ENCODE data around the gene RNF157. TPM values are rescaled to one million over a fixed set of nuclear protein-coding genes. Genes with fewer than 3 reads are reported as not detected.

Gene RNF157
- total and polyA plus RNA-seq, 2 of the 13 experiments (the other 11 are each of a cell fraction or from before 2014, with no cell fraction given): 0.44 to 1.5 TPM

DNA sequence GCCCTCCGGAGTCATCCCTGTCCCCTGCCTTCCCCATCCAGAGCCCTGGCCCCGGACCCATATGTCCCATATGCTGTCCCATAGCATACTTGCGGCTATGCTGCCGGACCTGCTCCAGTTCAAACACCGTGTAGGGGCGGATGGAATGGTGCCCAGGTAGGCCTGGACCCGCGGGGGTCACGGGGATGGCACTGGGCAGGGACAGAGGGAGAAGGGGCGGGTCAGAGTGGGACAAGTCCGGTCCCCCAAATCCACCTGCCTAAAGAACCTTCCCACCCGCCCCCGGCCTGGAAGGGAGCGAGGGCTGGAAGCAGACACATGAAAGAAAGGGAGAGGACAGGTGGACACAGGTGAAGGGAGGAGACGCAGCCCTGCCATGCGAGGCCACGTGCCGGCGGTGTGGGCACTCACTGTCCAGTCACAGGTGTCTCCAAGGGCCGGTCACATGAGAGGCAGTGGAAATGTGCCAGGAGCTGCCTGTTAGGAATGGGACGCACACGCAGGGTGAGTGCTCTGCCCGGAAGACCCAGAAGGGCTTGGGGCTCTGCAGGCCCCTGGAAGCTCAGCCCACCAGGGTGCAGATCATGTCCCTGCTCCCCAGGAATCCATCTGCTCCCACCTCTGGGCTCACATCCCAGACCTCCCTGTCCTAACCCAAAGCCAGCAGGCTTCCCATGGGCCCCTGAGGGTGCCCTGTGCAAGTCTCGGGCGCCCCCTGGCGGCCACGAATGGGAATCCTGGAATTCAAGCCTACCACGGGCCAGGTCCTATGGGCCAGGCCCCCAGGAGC lies 38.9 kb upstream of the RNF157 start (continued):
- TF ChIP-seq THAP11 (CRISPR knock-in tag; IDR thresholded peaks at IDR 0.05) (peak; percentile 44; the same call in 1 of the 2 replicates), ZNF430 (CRISPR knock-in tag; IDR thresholded peaks at IDR 0.05) (peak; percentile 32; the same call in 1 of the 2 replicates), SMC3 (IDR thresholded peaks at IDR 0.05; ENCODE audit: low read length) (peak; percentile 86), ATF1 (CRISPR knock-in tag; IDR thresholded peaks at IDR 0.05) (no peak), ZNF614 (CRISPR knock-in tag; IDR thresholded peaks at IDR 0.05; ENCODE audit: borderline replicate concordance) (peak; percentile 34; the same call in 1 of the 2 replicates), ZNF773 (CRISPR knock-in tag; IDR thresholded peaks at IDR 0.05; ENCODE audit: borderline replicate concordance) (no peak), JARID2 (CRISPR knock-in tag; IDR thresholded peaks at IDR 0.05; ENCODE audit: insufficient replicate concordance) (peak; percentile 70), NAIF1 (CRISPR knock-in tag; IDR thresholded peaks at IDR 0.05; ENCODE audit: borderline replicate concordance) (no peak), ZNF724P (CRISPR knock-in tag; IDR thresholded peaks at IDR 0.05; ENCODE audit: borderline replicate concordance) (no peak), BORCS8-MEF2B (CRISPR knock-in tag; IDR thresholded peaks at IDR 0.05) (peak; percentile 60; the same call in 1 of the 2 replicates), KDM6A (CRISPR knock-in tag; IDR thresholded peaks at IDR 0.05; ENCODE audit: low read depth) (no peak), KLF13 (CRISPR knock-in tag; IDR thresholded peaks at IDR 0.05) (no peak), ZFP90 (CRISPR knock-in tag; IDR thresholded peaks at IDR 0.05; ENCODE audit: borderline replicate concordance) (0 out of 2 replicates have a peak, but pooled peaks have one; percentile 30), PHF21A (CRISPR knock-in tag; IDR thresholded peaks at IDR 0.05) (no peak), HMG20B (CRISPR knock-in tag; conservative IDR thresholded peaks at IDR 0.05) (no peak), ZNF143 (CRISPR knock-in tag; IDR thresholded peaks at IDR 0.05) (peak; percentile 68), SNRNP70 (IDR thresholded peaks at IDR 0.05; ENCODE audit: low read depth, low read length) (no peak), SATB2 (CRISPR knock-in tag; IDR thresholded peaks at IDR 0.05) (no peak)
- TF ChIP-seq, protein P1, sequence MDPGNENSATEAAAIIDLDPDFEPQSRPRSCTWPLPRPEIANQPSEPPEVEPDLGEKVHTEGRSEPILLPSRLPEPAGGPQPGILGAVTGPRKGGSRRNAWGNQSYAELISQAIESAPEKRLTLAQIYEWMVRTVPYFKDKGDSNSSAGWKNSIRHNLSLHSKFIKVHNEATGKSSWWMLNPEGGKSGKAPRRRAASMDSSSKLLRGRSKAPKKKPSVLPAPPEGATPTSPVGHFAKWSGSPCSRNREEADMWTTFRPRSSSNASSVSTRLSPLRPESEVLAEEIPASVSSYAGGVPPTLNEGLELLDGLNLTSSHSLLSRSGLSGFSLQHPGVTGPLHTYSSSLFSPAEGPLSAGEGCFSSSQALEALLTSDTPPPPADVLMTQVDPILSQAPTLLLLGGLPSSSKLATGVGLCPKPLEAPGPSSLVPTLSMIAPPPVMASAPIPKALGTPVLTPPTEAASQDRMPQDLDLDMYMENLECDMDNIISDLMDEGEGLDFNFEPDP (CRISPR knock-in tag; conservative IDR thresholded peaks at IDR 0.05): no peak
- TF ChIP-seq, protein P2, sequence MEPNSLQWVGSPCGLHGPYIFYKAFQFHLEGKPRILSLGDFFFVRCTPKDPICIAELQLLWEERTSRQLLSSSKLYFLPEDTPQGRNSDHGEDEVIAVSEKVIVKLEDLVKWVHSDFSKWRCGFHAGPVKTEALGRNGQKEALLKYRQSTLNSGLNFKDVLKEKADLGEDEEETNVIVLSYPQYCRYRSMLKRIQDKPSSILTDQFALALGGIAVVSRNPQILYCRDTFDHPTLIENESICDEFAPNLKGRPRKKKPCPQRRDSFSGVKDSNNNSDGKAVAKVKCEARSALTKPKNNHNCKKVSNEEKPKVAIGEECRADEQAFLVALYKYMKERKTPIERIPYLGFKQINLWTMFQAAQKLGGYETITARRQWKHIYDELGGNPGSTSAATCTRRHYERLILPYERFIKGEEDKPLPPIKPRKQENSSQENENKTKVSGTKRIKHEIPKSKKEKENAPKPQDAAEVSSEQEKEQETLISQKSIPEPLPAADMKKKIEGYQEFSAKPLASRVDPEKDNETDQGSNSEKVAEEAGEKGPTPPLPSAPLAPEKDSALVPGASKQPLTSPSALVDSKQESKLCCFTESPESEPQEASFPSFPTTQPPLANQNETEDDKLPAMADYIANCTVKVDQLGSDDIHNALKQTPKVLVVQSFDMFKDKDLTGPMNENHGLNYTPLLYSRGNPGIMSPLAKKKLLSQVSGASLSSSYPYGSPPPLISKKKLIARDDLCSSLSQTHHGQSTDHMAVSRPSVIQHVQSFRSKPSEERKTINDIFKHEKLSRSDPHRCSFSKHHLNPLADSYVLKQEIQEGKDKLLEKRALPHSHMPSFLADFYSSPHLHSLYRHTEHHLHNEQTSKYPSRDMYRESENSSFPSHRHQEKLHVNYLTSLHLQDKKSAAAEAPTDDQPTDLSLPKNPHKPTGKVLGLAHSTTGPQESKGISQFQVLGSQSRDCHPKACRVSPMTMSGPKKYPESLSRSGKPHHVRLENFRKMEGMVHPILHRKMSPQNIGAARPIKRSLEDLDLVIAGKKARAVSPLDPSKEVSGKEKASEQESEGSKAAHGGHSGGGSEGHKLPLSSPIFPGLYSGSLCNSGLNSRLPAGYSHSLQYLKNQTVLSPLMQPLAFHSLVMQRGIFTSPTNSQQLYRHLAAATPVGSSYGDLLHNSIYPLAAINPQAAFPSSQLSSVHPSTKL (CRISPR knock-in tag; IDR thresholded peaks at IDR 0.05): 0 out of 2 replicates have a peak, but pooled peaks have one; percentile 19
- TF ChIP-seq, protein P3, sequence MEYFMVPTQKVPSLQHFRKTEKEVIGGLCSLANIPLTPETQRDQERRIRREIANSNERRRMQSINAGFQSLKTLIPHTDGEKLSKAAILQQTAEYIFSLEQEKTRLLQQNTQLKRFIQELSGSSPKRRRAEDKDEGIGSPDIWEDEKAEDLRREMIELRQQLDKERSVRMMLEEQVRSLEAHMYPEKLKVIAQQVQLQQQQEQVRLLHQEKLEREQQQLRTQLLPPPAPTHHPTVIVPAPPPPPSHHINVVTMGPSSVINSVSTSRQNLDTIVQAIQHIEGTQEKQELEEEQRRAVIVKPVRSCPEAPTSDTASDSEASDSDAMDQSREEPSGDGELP (IDR thresholded peaks at IDR 0.05; ENCODE audit: borderline replicate concordance, low read depth): no peak
